Measurements from ENCODE around the gene TMEM255A. TPM values are rescaled to one million over a fixed set of nuclear protein-coding genes. Genes with fewer than 3 reads are reported as not detected.

The TMEM255A gene
- polyA plus RNA-seq, 1 donor: 9.3 TPM

Other genes starting within 250 kb of the TMEM255A start
- gene RHOXF2B, start 233.8 kb downstream of the TMEM255A start, polyA plus RNA-seq (ENCODE audit: insufficient read length): not detected
- not detected for gene RHOXF1, start 195.5 kb downstream of the TMEM255A start, polyA plus RNA-seq (ENCODE audit: insufficient read length)
- 0.09 TPM for gene RHOXF2, start 152.8 kb downstream of the TMEM255A start, polyA plus RNA-seq (ENCODE audit: insufficient read length)
- gene ZBTB33, start 60.6 kb downstream of the TMEM255A start, polyA plus RNA-seq (ENCODE audit: insufficient read length): 13.4 TPM
- 325 TPM for gene ATP1B4, start 50.6 kb upstream of the TMEM255A start, polyA plus RNA-seq (ENCODE audit: insufficient read length)
- gene LAMP2, start 157.8 kb upstream of the TMEM255A start, polyA plus RNA-seq (ENCODE audit: insufficient read length): 131 TPM
- gene CUL4B, start 249.5 kb upstream of the TMEM255A start, polyA plus RNA-seq (ENCODE audit: insufficient read length): 25.6 TPM